Measurements from ENCODE around the gene TMEM266. TPM values are rescaled to one million over a fixed set of nuclear protein-coding genes. Genes with fewer than 3 reads are reported as not detected.

The TMEM266 gene
- total RNA-seq, 2 experiments from 2014 or later: 0.11 TPM; not detected in 1

- TF ChIP-seq CTCF (IDR thresholded peaks at IDR 0.05): no peak
- ATAC-seq (no peak), DNase-seq (no peak)
- Mint-ChIP-seq H3K9me3 (peaks cover 1% of the 10 kb centered on the region), H3K36me3 (ENCODE audit: low read depth) (no peaks in the 10 kb centered on the region), H3K4me1 (ENCODE audit: low read depth) (no peaks in the 10 kb centered on the region), H3K27me3 (peaks cover 26% of the 10 kb centered on the region), H3K4me3 (no peak overlapping the region), H3K27ac (no peak overlapping the region)
- POLR2A ChIA-PET: interaction anchor here (1.2 kb wide), 1 partner anchor 10 kb away, joined by 3 read pairs; no protein-coding TSS in a partner anchor
- intact Hi-C loops (cut with micrococcal nuclease): no loop called here
- CTCF ChIA-PET: interaction anchor here (1.2 kb wide), 1 partner anchor 15 kb away, joined by 3 read pairs; no protein-coding TSS in a partner anchor
These were observed 115.7 kb downstream of the TMEM266 start for GRCh38 chr15:76175442-76175841.

GRCh38 chr15:76176059-76176458 lies 116.3 kb downstream of the TMEM266 start:
- no peak for DNase-seq
- no peaks in the 10 kb centered on the region for H3K36me3 Mint-ChIP-seq (ENCODE audit: low read depth)
- H3K27me3 Mint-ChIP-seq: peaks cover 26% of the 10 kb centered on the region
- ChIA-PET CTCF (no interaction called here), POLR2A (interaction anchor here (1.2 kb wide), 1 partner anchor 9 kb away, joined by 3 read pairs; no protein-coding TSS in a partner anchor)
- H3K9me3 Mint-ChIP-seq: peaks cover 1% of the 10 kb centered on the region
- no peak overlapping the region for H3K27ac Mint-ChIP-seq
- no peak for ATAC-seq
- intact Hi-C loops (cut with micrococcal nuclease): no loop called here
- no peaks in the 10 kb centered on the region for H3K4me1 Mint-ChIP-seq (ENCODE audit: low read depth)
- H3K4me3 Mint-ChIP-seq: no peak overlapping the region
- no peak for TF ChIP-seq CTCF (IDR thresholded peaks at IDR 0.05)

- CTCF ChIA-PET: no interaction called here
- Mint-ChIP-seq H3K27ac (no peak overlapping the region), H3K4me3 (no peak overlapping the region), H3K9me3 (peaks cover 1% of the 10 kb centered on the region), H3K36me3 (ENCODE audit: low read depth) (no peaks in the 10 kb centered on the region), H3K4me1 (ENCODE audit: low read depth) (peaks cover 3% of the 10 kb centered on the region), H3K27me3 (peaks cover 31% of the 10 kb centered on the region)
- POLR2A ChIA-PET: no interaction called here
- DNase-seq: no peak
- intact Hi-C loops (cut with micrococcal nuclease): no loop called here
- no peak for ATAC-seq
- TF ChIP-seq CTCF (IDR thresholded peaks at IDR 0.05): no peak
These were observed 116.8 kb downstream of the TMEM266 start for GRCh38 chr15:76176487-76177085.

- H3K27ac Mint-ChIP-seq: no peak overlapping the region
- no peak overlapping the region for H3K4me3 Mint-ChIP-seq
- ChIA-PET CTCF (no interaction called here), POLR2A (no interaction called here)
- H3K4me1 Mint-ChIP-seq (ENCODE audit: low read depth): peaks cover 7% of the 10 kb centered on the region
- no peaks in the 10 kb centered on the region for H3K36me3 Mint-ChIP-seq (ENCODE audit: low read depth)
- DNase-seq (no peak), ATAC-seq (no peak)
- TF ChIP-seq CTCF (IDR thresholded peaks at IDR 0.05): no peak
- intact Hi-C loops (cut with micrococcal nuclease): no loop called here
- H3K27me3 Mint-ChIP-seq: peaks cover 35% of the 10 kb centered on the region
- peaks cover 1% of the 10 kb centered on the region for H3K9me3 Mint-ChIP-seq
These were observed 117.8 kb downstream of the TMEM266 start for GRCh38 chr15:76177491-76178040.

GRCh38 chr15:76178296-76179000 lies 118.7 kb downstream of the TMEM266 start:
- Mint-ChIP-seq H3K27me3 (peaks cover 36% of the 10 kb centered on the region), H3K4me3 (no peak overlapping the region), H3K4me1 (ENCODE audit: low read depth) (peaks cover 7% of the 10 kb centered on the region), H3K36me3 (ENCODE audit: low read depth) (no peaks in the 10 kb centered on the region), H3K9me3 (peaks cover 1% of the 10 kb centered on the region), H3K27ac (no peak overlapping the region)
- POLR2A ChIA-PET: no interaction called here
- no peak for ATAC-seq
- CTCF ChIA-PET: no interaction called here
- no peak for DNase-seq
- intact Hi-C loops (cut with micrococcal nuclease): no loop called here
- TF ChIP-seq CTCF (IDR thresholded peaks at IDR 0.05): no peak
